Measurements from ENCODE around the gene ARHGEF4.

The ARHGEF4 gene

GRCh38 chr2:130918393-130918792 lies 81.7 kb downstream of the ARHGEF4 start:
- no peak for DNase-seq (ENCODE audit: low read depth)

GRCh38 chr2:130920415-130921163 lies 83.9 kb downstream of the ARHGEF4 start:
- no peak for DNase-seq (ENCODE audit: low read depth)

- DNase-seq (ENCODE audit: low read depth), result no peak
Measured at GRCh38 chr2:130921164-130921476, 84.4 kb downstream of the ARHGEF4 start.

- no peak for DNase-seq (ENCODE audit: low read depth)
Measured at GRCh38 chr2:130922417-130922816, 85.7 kb downstream of the ARHGEF4 start.

GRCh38 chr2:130928385-130928784 lies 91.7 kb downstream of the ARHGEF4 start:
- no peak for DNase-seq (ENCODE audit: low read depth)

- no peak for DNase-seq (ENCODE audit: low read depth)
Measured at GRCh38 chr2:130930740-130931659, 94.3 kb downstream of the ARHGEF4 start.

GRCh38 chr2:130933501-130933900 lies 96.8 kb downstream of the ARHGEF4 start:
- DNase-seq (ENCODE audit: low read depth), result no peak

GRCh38 chr2:130936451-130936850 lies 99.7 kb downstream of the ARHGEF4 start:
- no peak for DNase-seq (ENCODE audit: low read depth)

- no peak for DNase-seq (ENCODE audit: low read depth)
Measured at GRCh38 chr2:130947967-130948366, 111.3 kb downstream of the ARHGEF4 start.

- no peak for DNase-seq (ENCODE audit: low read depth)
Measured at GRCh38 chr2:130949954-130950353, 113.2 kb downstream of the ARHGEF4 start.

- DNase-seq (ENCODE audit: low read depth), result no peak
Measured at GRCh38 chr2:130951018-130951417, 114.3 kb downstream of the ARHGEF4 start.

GRCh38 chr2:130954873-130955272 lies 118.2 kb downstream of the ARHGEF4 start:
- no peak for DNase-seq (ENCODE audit: low read depth)

GRCh38 chr2:130957915-130958314 lies 121.2 kb downstream of the ARHGEF4 start:
- no peak for DNase-seq (ENCODE audit: low read depth)

GRCh38 chr2:130963196-130963848 lies 126.6 kb downstream of the ARHGEF4 start:
- DNase-seq (ENCODE audit: low read depth), result no peak

GRCh38 chr2:130963849-130964793 lies 127.4 kb downstream of the ARHGEF4 start:
- no peak for DNase-seq (ENCODE audit: low read depth)

GRCh38 chr2:130964931-130965330 lies 128.2 kb downstream of the ARHGEF4 start:
- DNase-seq (ENCODE audit: low read depth), result no peak

GRCh38 chr2:130966149-130966774 lies 129.5 kb downstream of the ARHGEF4 start:
- DNase-seq (ENCODE audit: low read depth), result no peak

GRCh38 chr2:130966775-130967490 lies 130.2 kb downstream of the ARHGEF4 start:
- DNase-seq (ENCODE audit: low read depth), result no peak

- DNase-seq (ENCODE audit: low read depth), result no peak
Measured at GRCh38 chr2:130972410-130972809, 135.7 kb downstream of the ARHGEF4 start.

- DNase-seq (ENCODE audit: low read depth), result no peak
Measured at GRCh38 chr2:130975729-130976128, 139.0 kb downstream of the ARHGEF4 start.
